Metanephros (tissue), 2 donors: ENCODE measurements around the gene SMCHD1. TPM values are rescaled to one million over a fixed set of nuclear protein-coding genes. Genes with fewer than 3 reads are reported as not detected.

Source experiments
- small RNA-seq: library from RNA; depleted of rRNA; stranded (forward); fragments of <200 nt; gene quantifications from one replicate; pipeline ENCODE3, GENCODE V24; 2014; ENCODE audit warnings: low replicate concordance
- total RNA-seq: library from RNA; depleted of rRNA; stranded (reverse); fragments of >200 nt; gene quantifications from one replicate; pipeline ENCODE4 v1.2.3, GENCODE V29; 2014

Gene SMCHD1
- 102 TPM for total RNA-seq

DNA sequence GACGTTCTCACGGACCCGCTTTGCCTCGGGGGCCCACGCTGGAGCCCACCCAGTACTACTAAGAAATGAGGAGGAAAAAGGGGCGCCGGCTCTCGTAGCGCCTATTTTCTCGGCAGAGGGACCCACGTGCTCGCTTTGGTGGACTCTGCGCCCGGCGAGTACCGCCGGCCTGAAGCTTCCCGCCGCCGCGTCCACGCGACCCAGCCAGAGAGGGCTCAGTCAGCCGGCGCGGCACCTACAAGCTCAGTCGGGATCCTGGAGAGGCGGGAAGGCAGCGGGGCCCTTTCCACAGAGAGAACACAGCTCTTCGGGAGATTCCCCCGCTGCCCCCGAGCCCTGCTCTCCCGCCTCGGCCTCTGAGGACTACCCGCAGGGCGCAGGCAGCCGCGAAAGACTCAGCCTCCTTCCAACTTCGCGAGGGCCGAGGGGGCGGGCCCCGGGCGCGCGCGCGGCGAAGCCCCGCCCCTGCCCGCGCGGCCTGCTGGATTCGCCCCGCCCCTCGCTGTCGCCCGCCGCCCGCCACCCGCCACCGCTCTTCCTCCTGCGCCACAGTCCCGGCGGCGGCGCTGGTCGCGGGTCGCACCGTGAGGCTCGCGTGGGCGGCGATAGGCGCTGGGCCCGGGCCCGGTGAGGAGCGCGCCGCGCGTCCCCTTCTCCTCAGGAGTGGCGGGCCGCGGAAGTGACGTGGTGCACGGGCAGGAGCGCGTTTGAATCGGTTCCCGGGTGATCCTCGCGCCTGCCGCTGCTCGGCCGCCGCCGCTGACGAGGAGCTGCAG is at the start of gene SMCHD1:
TSS of gene SMCHD1 (plus strand) at position 549 of the 776 bp plus-strand sequence. CDS start 350 bp downstream, outside the sequence.

DNA sequence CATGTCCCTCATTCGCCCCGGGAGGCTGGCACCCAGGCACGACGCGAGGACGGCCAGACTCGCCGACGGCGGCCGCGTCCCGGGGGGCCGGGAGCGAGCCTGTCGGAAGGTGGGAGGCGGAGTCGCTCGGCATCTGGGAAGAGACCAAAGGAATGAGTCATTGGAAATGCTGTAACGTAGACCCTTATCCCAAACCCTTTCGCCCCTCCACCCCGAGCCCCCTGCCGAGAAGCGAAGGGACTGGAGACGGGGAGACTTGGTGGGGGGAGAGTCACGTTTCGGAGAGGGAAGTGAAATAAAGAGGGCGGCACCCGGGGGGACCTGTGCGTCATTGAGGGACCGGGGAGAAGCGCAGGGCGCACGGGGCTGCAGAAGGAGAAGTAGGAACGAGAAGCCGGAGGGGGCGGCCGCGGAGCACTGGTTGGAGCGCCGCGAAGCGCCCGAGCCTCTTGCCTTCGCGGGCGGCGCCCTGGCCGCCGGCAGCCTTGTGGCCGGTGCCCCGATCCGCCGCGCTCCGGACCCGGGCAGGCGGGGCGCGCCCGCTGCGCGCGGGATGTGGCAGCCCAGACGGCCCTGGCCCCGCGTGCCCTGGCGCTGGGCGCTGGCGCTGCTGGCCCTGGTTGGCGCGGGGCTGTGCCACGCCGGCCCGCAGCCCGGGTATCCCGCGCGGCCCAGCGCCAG is 191.2 kb downstream of the SMCHD1 start, which contains the start of gene EMILIN2:
TSS of gene EMILIN2 (plus strand) at position 371 of the 681 bp plus-strand sequence. CDS start at position 554, 183 bp downstream.

Small RNAs within 50 kb of the gene (small RNA-seq; reads per million reads assigned to genes)
- gene RF00019 (not detected), gene RNU6-340P (not detected)

Other genes starting within 250 kb of the SMCHD1 start
- gene METTL4, start 84.2 kb upstream of the SMCHD1 start, total RNA-seq: 12.0 TPM
- 7.4 TPM for gene NDC80, start 84.2 kb upstream of the SMCHD1 start, total RNA-seq
- gene EMILIN2, start 191.3 kb downstream of the SMCHD1 start, total RNA-seq: 23.2 TPM